ENCODE data around the gene DOHH.

Gene DOHH

GRCh38 chr19:3476830-3477229 lies 23.6 kb downstream of the DOHH start:
- no peak for DNase-seq

- DNase-seq: no peak
These were observed 25.0 kb downstream of the DOHH start for GRCh38 chr19:3475449-3475848.

GRCh38 chr19:3474614-3475013 lies 25.9 kb downstream of the DOHH start:
- DNase-seq: no peak

- no peak for DNase-seq
These were observed 26.5 kb downstream of the DOHH start for GRCh38 chr19:3474010-3474409.

GRCh38 chr19:3471954-3472655 lies 28.4 kb downstream of the DOHH start:
- DNase-seq: no peak

GRCh38 chr19:3470500-3471128 lies 29.9 kb downstream of the DOHH start:
- DNase-seq: no peak

GRCh38 chr19:3469638-3470499 lies 30.6 kb downstream of the DOHH start:
- no peak for DNase-seq

- DNase-seq: no peak
These were observed 32.3 kb downstream of the DOHH start for GRCh38 chr19:3468211-3468610.

GRCh38 chr19:3467437-3468198 lies 32.9 kb downstream of the DOHH start:
- no peak for DNase-seq

GRCh38 chr19:3466635-3467034 lies 33.8 kb downstream of the DOHH start:
- DNase-seq: no peak

- no peak for DNase-seq
These were observed 34.9 kb downstream of the DOHH start for GRCh38 chr19:3465552-3465951.

- DNase-seq: no peak
These were observed 35.8 kb downstream of the DOHH start for GRCh38 chr19:3464587-3465235.

- no peak for DNase-seq
These were observed 36.5 kb downstream of the DOHH start for GRCh38 chr19:3463714-3464586.

- DNase-seq: no peak
These were observed 37.3 kb downstream of the DOHH start for GRCh38 chr19:3462991-3463713.

GRCh38 chr19:3459965-3460582 lies 40.4 kb downstream of the DOHH start:
- DNase-seq: no peak

- DNase-seq: no peak
These were observed 41.2 kb downstream of the DOHH start for GRCh38 chr19:3459089-3459881.

GRCh38 chr19:3458229-3459088 lies 42.0 kb downstream of the DOHH start:
- DNase-seq: no peak

- no peak for DNase-seq
These were observed 42.8 kb downstream of the DOHH start for GRCh38 chr19:3457528-3458228.

All from NCI-H524 treated with DMSO at 0.1 percent for 48 hours (cell line).